Skeletal muscle tissue (tissue), 4 donors: ENCODE results near the gene TCERG1L. TPM values are rescaled to one million over a fixed set of nuclear protein-coding genes. Genes with fewer than 3 reads are reported as not detected.

Source experiments
- H3K27ac ChIP-seq: one replicate; pipeline ENCODE4 v1.7.0; 2013; ENCODE audit warnings: mild to moderate bottlenecking, low read depth, low read length, inconsistent platforms
- H3K27me3 ChIP-seq, 3 donors: one replicate each; pipeline ENCODE4 v1.7.0; 2013; ENCODE audit warnings: low read length in 3 of 3; ENCODE audit not compliant: control insufficient read depth in 3 of 3, insufficient read depth in 3 of 3
- H3K36me3 ChIP-seq, 3 donors: one replicate each; pipeline ENCODE4 v1.7.0; 2013; ENCODE audit warnings: low read length in 3 of 3; ENCODE audit not compliant: control insufficient read depth in 3 of 3, insufficient read depth in 3 of 3
- H3K4me1 ChIP-seq, 3 donors: one replicate each; pipeline ENCODE4 v1.7.0; 2013; ENCODE audit warnings: low read length in 3 of 3, mild to moderate bottlenecking in 3 of 3; ENCODE audit not compliant: control insufficient read depth in 3 of 3, insufficient read depth in 3 of 3
- H3K4me3 ChIP-seq, 3 donors: one replicate each; pipeline ENCODE4 v1.7.0; 2013; ENCODE audit warnings: low read length in 3 of 3
- H3K9ac ChIP-seq, 3 donors: one replicate each; pipeline ENCODE4 v1.7.0; 2013; ENCODE audit warnings: low read length in 3 of 3, mild to moderate bottlenecking in 3 of 3, moderate library complexity in 2 of 3, low read depth in 1 of 3
- H3K9me3 ChIP-seq, 3 donors: one replicate each; pipeline ENCODE4 v1.7.0; 2013; ENCODE audit warnings: low read length in 3 of 3; ENCODE audit not compliant: control insufficient read depth in 3 of 3
- total RNA-seq: library from RNA; depleted of rRNA; stranded (reverse); fragments of >200 nt; gene quantifications from one replicate; pipeline ENCODE4 v1.2.3, GENCODE V29; 2014
- donor health status: Osteomylitis.

TCERG1L gene
- total RNA-seq, 1 donor from 2014 or later: not detected

GRCh38 chr10:131261890-131262475 is 49.5 kb downstream of the TCERG1L start:
- Histone ChIP-seq H3K27ac (no peak overlapping the region), H3K27me3 (peaks cover 0 to 6% (median 4%) of the 10 kb centered on the region in 3 donors), H3K4me3 (no peak overlapping the region), H3K36me3 (no peaks in the 10 kb centered on the region), H3K9ac (no peak overlapping the region), H3K4me1 (no peaks in the 10 kb centered on the region), H3K9me3 (no peaks in the 10 kb centered on the region)

GRCh38 chr10:131260452-131261211 is 50.9 kb downstream of the TCERG1L start:
- Histone ChIP-seq H3K9me3 (no peaks in the 10 kb centered on the region), H3K27me3 (peaks cover 0 to 6% (median 4%) of the 10 kb centered on the region in 3 donors), H3K27ac (no peak overlapping the region), H3K36me3 (no peaks in the 10 kb centered on the region), H3K9ac (no peak overlapping the region), H3K4me1 (no peaks in the 10 kb centered on the region), H3K4me3 (no peak overlapping the region)

GRCh38 chr10:131260031-131260430 is 51.5 kb downstream of the TCERG1L start:
- Histone ChIP-seq H3K9ac (no peak overlapping the region), H3K4me1 (no peaks in the 10 kb centered on the region), H3K9me3 (no peaks in the 10 kb centered on the region), H3K27me3 (peaks cover 0 to 8% (median 4%) of the 10 kb centered on the region in 3 donors), H3K4me3 (no peak overlapping the region), H3K36me3 (no peaks in the 10 kb centered on the region), H3K27ac (no peak overlapping the region)

- Histone ChIP-seq H3K4me1 (no peaks in the 10 kb centered on the region), H3K9me3 (no peaks in the 10 kb centered on the region), H3K27ac (no peak overlapping the region), H3K36me3 (no peaks in the 10 kb centered on the region), H3K4me3 (no peak overlapping the region), H3K27me3 (peaks cover 0 to 13% (median 4%) of the 10 kb centered on the region in 3 donors), H3K9ac (no peak overlapping the region)
These were observed 52.0 kb downstream of the TCERG1L start for GRCh38 chr10:131259535-131259934.

- no peak overlapping the region for H3K9ac ChIP-seq
- no peaks in the 10 kb centered on the region for H3K9me3 ChIP-seq
- no peak overlapping the region for H3K27ac ChIP-seq
- H3K4me1 ChIP-seq: no peaks in the 10 kb centered on the region
- no peaks in the 10 kb centered on the region for H3K36me3 ChIP-seq
- H3K4me3 ChIP-seq: no peak overlapping the region
- H3K27me3 ChIP-seq: peaks cover 0 to 20% (median 14%) of the 10 kb centered on the region in 3 donors
These were observed 53.3 kb downstream of the TCERG1L start for GRCh38 chr10:131258256-131258655.

GRCh38 chr10:131257027-131257426 is 54.5 kb downstream of the TCERG1L start:
- no peaks in the 10 kb centered on the region for H3K4me1 ChIP-seq
- H3K27ac ChIP-seq: no peak overlapping the region
- H3K36me3 ChIP-seq: no peaks in the 10 kb centered on the region
- no peak overlapping the region for H3K4me3 ChIP-seq
- no peak overlapping the region for H3K9ac ChIP-seq
- no peaks in the 10 kb centered on the region for H3K9me3 ChIP-seq
- peaks cover 0 to 32% (median 25%) of the 10 kb centered on the region in 3 donors for H3K27me3 ChIP-seq

GRCh38 chr10:131254859-131255252 is 56.7 kb downstream of the TCERG1L start:
- no peaks in the 10 kb centered on the region for H3K9me3 ChIP-seq
- peaks cover 6 to 47% (median 32%) of the 10 kb centered on the region in 3 donors for H3K27me3 ChIP-seq
- no peaks in the 10 kb centered on the region for H3K4me1 ChIP-seq
- H3K27ac ChIP-seq: no peak overlapping the region
- H3K9ac ChIP-seq: no peak overlapping the region
- H3K36me3 ChIP-seq: no peaks in the 10 kb centered on the region
- no peak overlapping the region for H3K4me3 ChIP-seq

- Histone ChIP-seq H3K9ac (no peak overlapping the region), H3K36me3 (no peaks in the 10 kb centered on the region), H3K27me3 (peaks cover 10 to 47% (median 32%) of the 10 kb centered on the region in 3 donors), H3K27ac (no peak overlapping the region), H3K4me1 (no peaks in the 10 kb centered on the region), H3K9me3 (no peaks in the 10 kb centered on the region), H3K4me3 (no peak overlapping the region)
These were observed 57.3 kb downstream of the TCERG1L start for GRCh38 chr10:131253931-131254858.

GRCh38 chr10:131252567-131253276 is 58.8 kb downstream of the TCERG1L start:
- Histone ChIP-seq H3K9me3 (no peaks in the 10 kb centered on the region), H3K27me3 (peaks cover 15 to 60% (median 47%) of the 10 kb centered on the region in 3 donors), H3K9ac (no peak overlapping the region), H3K4me3 (no peak overlapping the region), H3K36me3 (no peaks in the 10 kb centered on the region), H3K4me1 (no peaks in the 10 kb centered on the region), H3K27ac (no peak overlapping the region)
